K562 (cell line): ENCODE results near the gene CASP6.

ENCODE experiments used
- POLR2A ChIP-seq: fragments of 450-650 bp; conservative IDR thresholded peaks from 2 replicates; pipeline ENCODE4 v1.6.1; 2016
- POLR2AphosphoS2 ChIP-seq: IDR thresholded peaks from 2 replicates; pipeline ENCODE4 v1.6.1; 2012; ENCODE audit warnings: low read length, improper control_type of control experiment
- TAF1 ChIP-seq: IDR thresholded peaks from 2 replicates; pipeline ENCODE4 v1.6.1; 2011; ENCODE audit warnings: mild to moderate bottlenecking, low read length, moderate library complexity; ENCODE audit not compliant: insufficient read depth, control insufficient read depth, severe bottlenecking; ENCODE audit errors: extremely low read depth
- ZNF12 ChIP-seq: sonication (generic); formaldehyde crosslinking; IDR thresholded peaks from 2 replicates; pipeline ENCODE4 v1.4.0; 2020; ENCODE audit warnings: mild to moderate bottlenecking, missing genetic modification reagents
- ZNF695 ChIP-seq: fragments of 450-650 bp; formaldehyde crosslinking; IDR thresholded peaks from 2 replicates; pipeline ENCODE4 v1.4.0; 2020; ENCODE audit warnings: mild to moderate bottlenecking, moderate library complexity

GRCh38 chr4:109719604-109720003 is 16.4 kb upstream of the CASP6 start:
- no peak for TF ChIP-seq TAF1
- TF ChIP-seq POLR2AphosphoS2: no peak
- no peak for TF ChIP-seq ZNF12 (CRISPR knock-in tag)
- no peak for TF ChIP-seq ZNF695 (CRISPR knock-in tag)
- no peak for TF ChIP-seq POLR2A
